Measurements from ENCODE around the gene MAP1B.
A peak's percentile ranks its signal among the peaks of the same experiment; 100 is the strongest.

MAP1B gene

DNA sequence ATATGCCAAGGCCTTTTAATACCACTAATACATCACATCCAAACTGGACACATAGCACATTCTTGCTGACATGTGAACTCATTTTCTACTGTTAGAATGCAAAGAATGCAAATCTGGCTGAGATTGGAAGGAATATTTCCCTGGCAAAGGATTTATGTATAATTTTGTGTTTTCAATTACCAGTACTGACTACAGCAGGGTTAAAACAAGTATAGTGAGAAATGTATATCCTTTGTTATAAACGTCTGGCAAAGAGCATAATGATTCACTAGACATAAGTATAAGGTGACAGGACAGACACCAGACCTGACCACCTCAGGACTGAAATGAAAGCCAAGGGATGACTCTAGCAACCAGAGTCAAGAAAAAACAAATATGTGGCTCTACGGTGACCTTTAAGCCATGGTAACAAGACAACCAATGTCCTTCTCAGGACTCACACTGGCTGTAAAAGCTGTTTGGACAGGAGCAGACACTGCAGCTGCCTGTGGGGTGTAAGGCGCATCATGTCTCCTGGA, 117.7 kb downstream of the MAP1B start:
- no peak for DNase-seq (ENCODE audit: low spot score)

DNA sequence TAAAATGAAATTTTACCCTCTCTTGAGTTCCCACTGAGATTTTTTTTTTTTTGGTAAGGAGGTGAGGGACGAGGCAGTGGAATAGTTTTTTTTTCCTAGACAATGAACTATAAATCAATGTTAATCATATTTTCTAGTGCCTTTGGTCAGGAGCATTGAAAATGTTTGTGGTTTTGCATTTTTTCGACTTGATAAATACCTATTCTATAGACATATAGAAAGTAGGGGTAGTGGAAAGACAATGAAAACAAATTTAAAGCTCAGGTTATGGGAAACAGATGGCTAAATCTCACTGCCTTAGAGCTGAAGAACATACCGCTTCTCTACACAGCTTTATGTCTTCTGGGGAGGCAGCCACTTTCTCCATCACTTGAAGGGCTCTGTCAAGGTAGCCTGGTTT, 118.5 kb downstream of the MAP1B start:
- DNase-seq (ENCODE audit: low spot score), result no peak

DNA sequence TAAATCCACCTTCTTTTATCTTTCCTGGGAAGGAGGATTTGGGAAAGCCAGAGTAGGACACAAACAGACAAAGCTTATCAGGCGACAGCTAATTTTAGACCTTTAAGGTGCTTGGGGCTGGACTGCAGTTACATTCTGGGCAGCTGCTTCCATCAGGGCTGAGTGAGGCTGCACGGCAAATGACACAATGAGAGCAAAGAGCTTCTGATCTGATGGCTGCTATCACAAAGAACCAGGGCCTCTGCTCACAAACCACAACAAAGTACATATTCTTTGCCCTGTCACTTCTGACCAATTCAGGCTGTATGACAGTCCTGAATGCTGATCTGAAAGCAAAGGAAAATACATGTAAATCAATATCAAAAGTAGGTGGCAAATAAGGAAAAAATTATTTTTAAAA, 119.7 kb downstream of the MAP1B start:
- no peak for DNase-seq (ENCODE audit: low spot score)

DNA sequence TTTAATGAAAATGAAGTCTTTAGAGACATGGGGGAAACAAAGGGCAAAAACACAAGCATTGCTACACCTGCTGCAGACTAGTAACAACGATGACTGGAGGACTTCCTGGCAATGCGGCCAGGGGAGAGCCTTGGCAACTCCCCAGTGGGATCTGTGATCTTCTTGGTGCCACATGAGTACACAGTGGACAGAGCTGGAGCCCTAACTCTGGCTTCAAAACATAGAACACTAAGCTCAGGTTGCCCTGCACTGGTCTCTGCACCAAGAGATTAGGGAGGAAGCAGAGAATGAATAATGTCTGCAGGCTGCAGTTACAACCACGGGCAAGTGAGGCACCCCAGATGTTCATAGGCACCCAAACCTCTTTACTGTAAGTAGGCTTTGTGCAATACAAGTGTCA, 121.7 kb downstream of the MAP1B start:
- DNase-seq (ENCODE audit: low spot score), result no peak

DNA sequence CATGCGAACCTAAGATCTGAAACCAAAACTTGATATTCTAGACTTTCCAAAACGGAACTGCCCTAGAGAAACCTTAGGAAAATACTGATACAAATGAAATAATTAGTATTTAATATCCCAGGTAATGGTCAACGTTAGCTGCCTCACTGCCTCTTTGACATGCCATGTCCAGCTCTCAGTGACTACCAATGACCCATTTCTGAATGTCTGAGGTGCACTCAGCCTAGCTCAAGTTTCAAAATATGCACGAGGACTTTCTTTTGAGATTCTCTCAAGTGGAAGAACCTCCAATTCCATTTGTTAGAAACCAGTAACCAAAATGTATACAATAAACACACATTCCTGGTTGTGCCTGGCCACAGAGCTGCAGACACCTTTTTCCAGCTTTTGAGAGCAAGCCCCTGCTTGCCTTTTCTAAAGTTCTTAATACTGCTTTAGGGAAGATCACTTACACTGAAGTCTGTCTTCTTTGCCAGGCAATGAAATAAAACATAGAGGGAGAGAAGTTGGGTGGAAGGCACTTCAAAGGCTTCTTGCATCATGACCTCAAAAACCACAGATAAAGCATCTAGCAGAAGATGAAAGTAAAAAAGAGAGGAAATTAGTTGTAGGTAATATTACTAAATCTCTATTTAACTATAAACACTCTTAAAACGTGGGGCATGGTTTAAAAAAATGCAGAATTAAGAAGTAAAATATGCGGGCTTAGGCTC, 124.9 kb downstream of the MAP1B start:
- DNase-seq (ENCODE audit: low spot score), result no peak

- no peak for DNase-seq (ENCODE audit: low spot score)
Measured at GRCh38 chr5:72232838-72233237, 125.6 kb downstream of the MAP1B start.

DNA sequence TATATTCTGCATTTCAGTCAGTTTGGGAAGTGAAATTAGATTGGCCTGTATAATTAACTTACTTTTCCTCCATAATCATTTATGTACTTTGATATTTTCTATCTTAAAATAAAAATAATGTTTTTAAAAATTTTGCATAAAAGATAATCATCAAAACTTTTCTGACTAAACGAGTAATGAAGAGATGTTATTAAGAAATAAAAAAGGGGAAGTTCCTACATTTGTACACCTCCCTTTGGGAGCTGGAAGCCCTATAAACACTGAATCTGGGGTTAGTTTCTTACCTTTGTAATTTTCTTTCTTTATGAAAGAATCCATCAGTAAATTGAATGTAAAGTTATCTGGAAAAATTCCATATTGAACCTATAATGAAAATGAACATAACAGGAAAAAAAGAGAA, 126.6 kb downstream of the MAP1B start:
- no peak for DNase-seq (ENCODE audit: low spot score)

DNA sequence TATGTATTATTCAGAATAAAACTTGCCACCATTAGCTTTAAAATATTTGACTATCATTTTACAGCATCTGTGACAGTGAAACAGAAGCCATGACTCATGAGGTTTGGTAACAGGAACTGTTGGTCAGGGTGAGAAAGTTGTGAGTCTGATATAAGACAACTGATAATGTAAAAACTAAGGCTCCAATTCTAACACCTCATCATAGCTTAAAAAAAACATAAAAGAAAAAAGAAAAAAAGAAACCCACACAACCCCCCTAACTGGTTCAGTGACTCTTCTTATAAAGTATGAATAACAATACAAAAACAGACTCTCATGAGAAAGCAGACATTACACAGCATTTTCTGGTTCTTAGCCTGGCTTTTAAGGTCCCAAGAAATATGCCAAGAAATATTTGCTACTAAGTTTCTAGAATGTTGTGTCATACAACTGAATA, 127.0 kb downstream of the MAP1B start:
- no peak for DNase-seq (ENCODE audit: low spot score)

GRCh38 chr5:72234868-72235267, 127.6 kb downstream of the MAP1B start:
- no peak for DNase-seq (ENCODE audit: low spot score)

GRCh38 chr5:72235725-72236124, 128.4 kb downstream of the MAP1B start:
- DNase-seq (ENCODE audit: low spot score), result no peak

DNA sequence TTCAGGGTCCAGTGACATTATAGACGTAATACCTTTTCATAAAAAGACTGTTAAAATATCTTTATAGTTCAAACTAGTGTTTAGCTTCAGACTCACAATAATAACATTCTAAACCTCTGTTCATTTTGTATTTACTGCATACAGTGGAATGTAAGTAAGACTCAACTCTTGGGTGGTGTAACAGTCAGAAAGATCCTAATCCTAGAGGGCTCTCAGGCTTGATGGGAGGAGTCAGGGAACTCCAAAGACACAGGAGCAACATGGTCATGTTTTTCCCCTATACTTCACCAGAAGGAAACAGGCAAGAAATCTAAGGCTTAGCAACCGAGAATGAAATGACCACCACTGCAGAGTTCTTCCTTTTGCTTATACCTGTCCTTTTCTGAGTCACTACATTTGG, 130.1 kb downstream of the MAP1B start:
- no peak for DNase-seq (ENCODE audit: low spot score)

DNA sequence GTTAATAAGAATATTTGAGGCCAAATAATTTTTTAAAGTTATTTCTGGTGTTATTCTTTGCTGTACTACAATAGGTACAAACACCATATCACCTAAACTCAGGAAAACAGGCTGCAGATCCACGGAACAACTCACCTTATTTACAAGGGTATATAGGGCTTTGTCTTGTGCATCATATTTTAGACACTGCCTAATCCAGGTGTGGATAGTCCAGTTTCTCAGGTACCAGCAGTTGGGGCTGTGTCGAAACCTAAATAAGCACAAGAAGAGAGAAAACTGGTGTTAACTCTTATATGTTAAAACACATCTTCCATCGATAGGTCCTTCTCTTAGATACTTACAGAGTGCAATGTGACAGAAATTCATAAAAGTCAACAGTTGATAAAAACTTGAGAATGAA, 130.6 kb downstream of the MAP1B start:
- DNase-seq (ENCODE audit: low spot score), result no peak

DNA sequence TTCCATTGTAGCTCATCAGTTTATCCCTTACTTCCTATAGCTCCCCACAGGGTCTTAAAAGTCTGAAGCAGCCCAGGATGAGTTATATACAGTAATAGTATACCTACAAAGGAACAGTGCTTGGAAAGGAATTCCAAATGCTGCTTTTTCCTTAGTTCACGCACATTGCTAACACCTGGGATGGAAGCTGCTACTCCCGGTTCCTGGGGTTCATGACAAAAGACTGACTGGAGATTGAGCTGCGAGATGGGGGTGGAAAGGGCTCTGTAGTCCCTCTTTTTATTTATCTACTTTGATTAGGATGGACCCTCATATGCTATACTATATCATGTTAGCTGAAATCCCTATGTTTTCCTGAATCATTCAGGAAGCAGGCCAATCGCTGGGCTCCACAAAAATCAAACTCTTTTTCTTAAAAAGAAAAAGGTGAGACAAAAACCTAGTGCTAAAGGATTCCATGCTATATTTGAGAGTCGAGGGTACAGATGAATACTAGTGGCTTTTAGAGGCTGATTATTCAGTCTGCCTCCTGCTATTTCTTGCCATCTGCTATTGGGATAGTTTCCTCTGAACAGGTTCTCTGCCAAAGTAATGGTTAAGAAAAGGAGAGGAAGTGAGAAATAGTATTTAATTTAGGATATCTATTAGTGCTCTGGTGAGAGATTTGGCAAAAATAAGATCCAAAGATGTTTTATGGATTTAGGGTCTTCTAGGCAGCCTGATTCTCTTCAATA, 131.6 kb downstream of the MAP1B start:
- no peak for DNase-seq (ENCODE audit: low spot score)

DNA sequence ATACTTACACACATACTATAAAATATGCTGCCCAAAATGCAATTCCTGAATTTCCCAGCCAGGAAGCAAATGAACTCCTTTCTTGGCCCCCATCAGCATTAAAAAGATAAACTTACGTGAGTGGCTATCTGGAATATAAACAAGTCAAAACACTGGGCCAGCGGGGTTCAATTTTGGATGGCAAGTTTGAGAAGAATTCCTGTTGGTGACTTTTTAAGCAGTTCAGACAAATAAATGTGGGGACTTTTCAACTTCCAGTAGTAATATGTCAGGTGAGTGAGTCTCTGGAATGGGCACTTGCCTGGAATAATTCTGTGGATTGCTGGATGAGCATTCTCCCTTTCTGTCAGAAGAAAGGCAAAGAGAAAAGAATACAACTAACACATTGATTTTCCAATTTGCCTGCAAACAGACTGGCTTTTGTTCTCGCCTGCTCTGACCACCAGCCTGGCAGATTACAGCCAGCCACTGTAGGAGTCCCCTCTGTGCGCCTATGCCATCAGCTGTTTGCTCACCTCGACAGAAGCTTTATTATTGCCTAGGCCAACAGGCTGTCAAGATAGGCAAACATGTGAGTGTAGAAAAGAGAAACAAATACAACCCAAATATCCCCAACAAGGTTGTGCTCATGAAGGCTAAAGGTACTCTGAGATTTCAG, 134.2 kb downstream of the MAP1B start:
- peak; percentile 33 for DNase-seq (ENCODE audit: low spot score)

GRCh38 chr5:72242796-72243475, 135.7 kb downstream of the MAP1B start:
- peak; percentile 8 for DNase-seq (ENCODE audit: low spot score)

- DNase-seq (ENCODE audit: low spot score), result no peak
Measured at GRCh38 chr5:72243706-72244105, 136.4 kb downstream of the MAP1B start.

DNA sequence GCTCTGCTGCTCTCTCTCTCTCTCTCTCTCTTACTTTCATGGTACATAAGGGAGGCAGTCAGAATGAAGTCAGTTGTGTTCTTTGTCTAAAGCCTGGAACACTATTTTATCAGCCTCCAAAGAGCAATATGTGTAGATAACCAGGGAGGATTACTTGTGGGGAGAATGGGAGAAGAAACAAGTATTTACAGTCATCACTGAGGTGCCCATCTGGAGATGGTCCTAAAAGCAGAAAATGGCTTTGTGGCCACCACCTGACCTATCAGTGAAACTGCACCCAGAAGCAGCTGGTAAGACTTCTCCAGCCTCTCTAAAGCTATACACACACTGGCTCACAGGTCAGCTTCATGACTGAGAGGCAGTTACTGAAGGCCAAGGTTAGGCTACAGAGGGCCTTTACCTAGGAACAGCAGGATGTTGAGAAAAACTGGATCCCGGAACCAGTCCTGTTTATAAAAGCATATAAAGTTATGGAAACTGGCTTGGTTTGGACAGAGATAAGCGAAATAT, 137.6 kb downstream of the MAP1B start:
- DNase-seq (ENCODE audit: low spot score), result peak; percentile 18

DNA sequence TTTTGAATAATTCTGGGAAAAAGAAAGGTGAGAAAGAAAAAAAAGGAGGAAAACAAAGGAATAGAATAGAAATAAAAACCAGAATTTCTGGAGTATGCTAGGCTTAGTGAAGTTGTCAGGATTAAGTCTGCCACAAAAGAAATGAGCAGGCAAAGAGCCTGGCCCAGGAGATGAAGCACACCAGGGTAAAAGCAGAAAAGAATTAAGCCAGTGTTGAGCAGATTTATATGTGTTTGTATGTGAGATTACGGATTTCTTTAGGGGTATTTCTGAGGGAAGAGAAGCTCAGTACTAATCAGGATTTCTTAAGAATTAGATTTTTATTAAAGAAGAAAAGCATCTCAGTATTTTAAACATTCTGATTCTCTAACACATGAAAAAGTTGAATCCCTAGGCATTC, 138.3 kb downstream of the MAP1B start:
- no peak for DNase-seq (ENCODE audit: low spot score)

DNA sequence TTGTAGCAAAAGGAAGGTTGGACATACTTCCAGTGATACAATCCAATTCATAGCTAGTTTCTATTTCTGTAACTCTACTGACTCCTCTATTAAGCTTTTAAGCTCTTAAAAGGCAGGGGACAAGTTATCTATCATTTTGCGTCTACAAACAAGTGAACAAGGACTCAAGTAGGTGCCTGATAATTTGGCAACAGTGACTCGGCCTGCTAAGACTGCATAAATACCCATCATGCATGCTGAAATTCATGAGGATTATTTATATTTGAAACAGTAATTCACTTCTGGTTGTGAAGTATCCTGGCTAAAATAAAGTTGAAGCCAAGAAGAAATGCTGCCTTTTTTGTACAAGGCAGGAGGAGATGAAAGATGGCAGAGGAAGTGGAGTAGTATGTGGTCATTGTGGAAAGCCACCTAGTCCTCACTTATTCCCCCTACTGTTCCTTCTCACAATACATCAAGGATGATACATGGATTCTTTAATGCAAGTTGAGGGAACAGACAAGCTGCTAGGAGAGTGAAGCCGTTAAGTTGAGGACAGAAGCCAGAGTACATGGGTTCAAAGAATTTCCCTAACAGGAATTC, 138.8 kb downstream of the MAP1B start:
- DNase-seq (ENCODE audit: low spot score), result no peak

DNA sequence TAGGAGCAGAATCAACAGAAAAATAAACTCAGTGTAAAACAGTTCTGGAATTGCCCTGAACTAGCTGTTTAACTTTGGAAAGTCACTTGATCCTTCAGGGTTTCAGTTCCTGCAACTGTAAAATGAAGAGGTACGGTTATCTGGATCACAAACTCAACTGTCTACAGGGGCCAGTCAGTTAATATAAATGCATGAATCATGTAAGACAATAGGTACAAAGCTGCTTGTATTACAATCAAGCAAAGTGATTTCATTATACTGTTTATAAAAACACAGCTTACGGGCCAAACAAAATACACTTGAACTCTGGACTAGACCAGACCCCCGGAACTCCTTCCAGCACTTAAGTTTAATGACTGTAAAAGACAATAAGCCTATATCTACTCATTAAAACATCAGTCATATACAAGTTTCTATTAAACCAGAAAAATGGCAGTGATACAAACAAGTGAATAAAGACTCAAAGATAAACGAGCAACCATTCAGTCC, 139.7 kb downstream of the MAP1B start:
- DNase-seq (ENCODE audit: low spot score), result no peak

GRCh38 chr5:72248410-72248981, 141.2 kb downstream of the MAP1B start:
- DNase-seq (ENCODE audit: low spot score), result no peak

Data from HuH-7 (cell line).